Muscle layer of duodenum (tissue), 2 donors: Measurements from ENCODE around the gene HADHB.
"Not testable (repeated sequence)": the region's sequence is repeated elsewhere in the genome, so short reads cannot be mapped to it uniquely, and the experiment has no call there.

ENCODE experiments used
- H3K27ac ChIP-seq: one replicate; pipeline ENCODE4 v1.7.0; 2013; ENCODE audit warnings: mild to moderate bottlenecking, low read length
- H3K27me3 ChIP-seq: one replicate; pipeline ENCODE4 v1.7.0; 2013; ENCODE audit warnings: low read depth, mild to moderate bottlenecking, control low read depth, low read length
- H3K36me3 ChIP-seq, 2 donors: one replicate each; pipeline ENCODE4 v1.7.0; 2013; ENCODE audit warnings: low read length in 2 of 2, control low read depth in 1 of 2, mild to moderate bottlenecking in 1 of 2; ENCODE audit not compliant: insufficient read depth in 2 of 2, control insufficient read depth in 1 of 2
- H3K4me1 ChIP-seq, 2 donors: one replicate each; pipeline ENCODE4 v1.7.0; 2013; ENCODE audit warnings: low read length in 2 of 2, mild to moderate bottlenecking in 2 of 2, control low read depth in 1 of 2, moderate library complexity in 1 of 2; ENCODE audit not compliant: insufficient read depth in 2 of 2, control insufficient read depth in 1 of 2
- H3K4me3 ChIP-seq, 2 donors: one replicate each; pipeline ENCODE4 v1.7.0; 2013; ENCODE audit warnings: low read length in 2 of 2, low read depth in 1 of 2, mild to moderate bottlenecking in 1 of 2
- H3K9me3 ChIP-seq, 2 donors: one replicate each; pipeline ENCODE4 v1.7.0; 2013; ENCODE audit warnings: low read length in 2 of 2, control low read depth in 1 of 2, mild to moderate bottlenecking in 1 of 2; ENCODE audit not compliant: control insufficient read depth in 1 of 2
- donor health status: healthy.

The HADHB gene

GRCh38 chr2:26245810-26246209 is 1.1 kb downstream of the HADHB start:
- no peaks in the 10 kb centered on the region for H3K27me3 ChIP-seq
- H3K4me3 ChIP-seq: peak overlapping the region; percentile 93 to 100
- peak overlapping the region; percentile 97 for H3K27ac ChIP-seq
- peaks cover 5 to 37% of the 10 kb centered on the region in 2 donors for H3K4me1 ChIP-seq
- H3K36me3 ChIP-seq: peaks cover 0 to 8% of the 10 kb centered on the region in 2 donors
- no peaks in the 10 kb centered on the region for H3K9me3 ChIP-seq

GRCh38 chr2:26246818-26247217 is 2.1 kb downstream of the HADHB start:
- no peaks in the 10 kb centered on the region for H3K9me3 ChIP-seq
- H3K4me3 ChIP-seq: peak overlapping the region in 1 of 2 donors; percentile 93
- peaks cover 0 to 8% of the 10 kb centered on the region in 2 donors for H3K36me3 ChIP-seq
- H3K27me3 ChIP-seq: no peaks in the 10 kb centered on the region
- H3K27ac ChIP-seq: no peak overlapping the region
- peaks cover 5 to 30% of the 10 kb centered on the region in 2 donors for H3K4me1 ChIP-seq

- no peaks in the 10 kb centered on the region for H3K9me3 ChIP-seq
- no peaks in the 10 kb centered on the region for H3K27me3 ChIP-seq
- H3K4me1 ChIP-seq: peaks cover 0 to 36% of the 10 kb centered on the region in 2 donors
- peaks cover 0 to under 1% of the 10 kb centered on the region in 2 donors for H3K36me3 ChIP-seq
- H3K4me3 ChIP-seq: no peak overlapping the region
- H3K27ac ChIP-seq: no peak overlapping the region
These were observed 4.9 kb downstream of the HADHB start for GRCh38 chr2:26249625-26250024.

GRCh38 chr2:26251893-26252292 is 7.2 kb downstream of the HADHB start:
- Histone ChIP-seq H3K9me3 (no peaks in the 10 kb centered on the region), H3K4me1 (peaks cover 0 to 31% of the 10 kb centered on the region in 2 donors), H3K36me3 (peaks cover 0 to 6% of the 10 kb centered on the region in 2 donors), H3K27me3 (no peaks in the 10 kb centered on the region), H3K27ac (peak overlapping the region; percentile 53), H3K4me3 (no peak overlapping the region)

GRCh38 chr2:26255759-26256384 is 11.1 kb downstream of the HADHB start:
- no peak overlapping the region for H3K4me3 ChIP-seq
- H3K4me1 ChIP-seq: peaks cover 0 to 27% of the 10 kb centered on the region in 2 donors
- H3K9me3 ChIP-seq: no peaks in the 10 kb centered on the region
- peaks cover 11 to 28% of the 10 kb centered on the region in 2 donors for H3K36me3 ChIP-seq
- H3K27me3 ChIP-seq: no peaks in the 10 kb centered on the region
- H3K27ac ChIP-seq: no peak overlapping the region

- not testable (repeated sequence) for H3K27me3 ChIP-seq, H3K27ac ChIP-seq, H3K4me3 ChIP-seq, H3K9me3 ChIP-seq
- H3K36me3 ChIP-seq: peaks cover 21 to 34% of the 10 kb centered on the region in 2 donors
- H3K4me1 ChIP-seq: peaks cover 0 to 17% of the 10 kb centered on the region in 2 donors
These were observed 14.1 kb downstream of the HADHB start for GRCh38 chr2:26258836-26259235.

GRCh38 chr2:26268213-26268612 is 23.5 kb downstream of the HADHB start:
- Histone ChIP-seq H3K4me1 (no peaks in the 10 kb centered on the region), H3K27ac (no peak overlapping the region), H3K36me3 (peaks cover 9 to 19% of the 10 kb centered on the region in 2 donors), H3K9me3 (no peaks in the 10 kb centered on the region), H3K4me3 (no peak overlapping the region), H3K27me3 (no peaks in the 10 kb centered on the region)

- peaks cover 4 to 18% of the 10 kb centered on the region in 2 donors for H3K36me3 ChIP-seq
- not testable (repeated sequence) for H3K27ac ChIP-seq, H3K9me3 ChIP-seq
These were observed 24.1 kb downstream of the HADHB start for GRCh38 chr2:26268670-26269385.

GRCh38 chr2:26269571-26270158 is 24.9 kb downstream of the HADHB start:
- H3K4me3 ChIP-seq: no peak overlapping the region
- no peak overlapping the region for H3K27ac ChIP-seq
- H3K9me3 ChIP-seq: no peaks in the 10 kb centered on the region
- H3K27me3 ChIP-seq: no peaks in the 10 kb centered on the region
- H3K4me1 ChIP-seq: peaks cover 0 to 10% of the 10 kb centered on the region in 2 donors
- peaks cover 0 to 11% of the 10 kb centered on the region in 2 donors for H3K36me3 ChIP-seq

More at GRCh38 chr2:26268670-26269385, 24.1 kb downstream of the HADHB start:
- H3K27me3 ChIP-seq, H3K4me3 ChIP-seq, H3K4me1 ChIP-seq: not testable (repeated sequence)

GRCh38 chr2:26270373-26270772 is 25.6 kb downstream of the HADHB start:
- peaks cover 0 to 16% of the 10 kb centered on the region in 2 donors for H3K4me1 ChIP-seq
- H3K27ac ChIP-seq: no peak overlapping the region

GRCh38 chr2:26273501-26273900 is 28.8 kb downstream of the HADHB start:
- peaks cover 0 to 16% of the 10 kb centered on the region in 2 donors for H3K4me1 ChIP-seq

More at GRCh38 chr2:26270373-26270772, 25.6 kb downstream of the HADHB start:
- H3K27me3 ChIP-seq: no peaks in the 10 kb centered on the region
- H3K36me3 ChIP-seq: peaks cover 3 to 15% of the 10 kb centered on the region in 2 donors
- H3K4me3 ChIP-seq: no peak overlapping the region
- H3K9me3 ChIP-seq: no peaks in the 10 kb centered on the region

More at GRCh38 chr2:26273501-26273900, 28.8 kb downstream of the HADHB start:
- peak overlapping the region; percentile 93 for H3K27ac ChIP-seq
- no peaks in the 10 kb centered on the region for H3K27me3 ChIP-seq
- no peaks in the 10 kb centered on the region for H3K9me3 ChIP-seq
- H3K36me3 ChIP-seq: peaks cover 16 to 39% of the 10 kb centered on the region in 2 donors
- H3K4me3 ChIP-seq: no peak overlapping the region
